HG03558 (cell line): ENCODE data around the gene MYH15.

ENCODE experiments used
- ATAC-seq: cut with Tn5 transposase; IDR thresholded peaks from one replicate; pipeline ENCODE4 v1.9.1; 2021; ENCODE audit warnings: moderate number of reproducible peaks; ENCODE audit not compliant: unreplicated experiment; ENCODE audit errors: extremely low read depth

Gene MYH15

DNA sequence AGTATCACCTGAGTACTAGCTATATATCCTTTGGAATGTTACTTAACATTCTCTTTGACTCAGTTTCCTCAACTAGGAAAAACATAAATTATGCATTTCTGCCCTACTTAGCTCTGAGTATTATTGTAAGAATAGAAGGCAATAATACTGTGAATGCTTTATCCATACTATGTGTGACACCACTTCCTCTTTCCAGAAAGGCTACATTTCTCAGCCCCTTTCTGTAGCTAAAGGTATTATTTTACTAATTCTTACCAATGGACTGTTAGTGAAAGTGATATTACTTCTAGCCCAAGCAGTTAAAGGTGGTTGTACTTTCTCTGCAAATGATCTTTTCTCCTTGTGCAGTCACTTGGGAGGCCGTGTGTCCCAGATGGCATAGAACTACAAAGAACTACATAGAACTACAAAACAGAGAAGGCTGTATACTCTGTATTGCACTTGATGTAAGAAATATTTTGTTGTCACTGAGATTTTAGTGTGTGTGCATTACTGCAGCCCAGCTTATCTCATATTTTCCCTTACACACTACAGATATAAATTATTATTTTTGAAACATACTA is 35.1 kb downstream of the MYH15 start:
- ATAC-seq = no peak

DNA sequence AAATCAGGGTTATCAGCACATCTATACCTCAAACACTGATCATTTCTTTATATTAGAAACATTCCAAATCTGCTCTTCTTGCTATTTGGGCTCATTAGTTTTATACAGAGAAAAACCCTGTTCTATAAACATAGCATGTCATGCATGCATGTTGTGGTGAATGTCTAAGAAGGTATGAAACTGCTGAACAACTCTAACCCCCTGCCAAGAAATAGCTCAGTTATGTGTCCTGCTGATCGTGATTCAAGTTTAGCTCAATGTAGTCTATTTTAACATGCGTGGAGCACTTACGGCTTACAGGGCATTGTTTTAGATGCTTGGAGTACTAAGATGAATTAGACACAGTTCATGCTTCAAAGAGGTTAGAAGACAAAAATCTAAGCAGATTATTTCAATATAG is 35.8 kb downstream of the MYH15 start:
- ATAC-seq = no peak

DNA sequence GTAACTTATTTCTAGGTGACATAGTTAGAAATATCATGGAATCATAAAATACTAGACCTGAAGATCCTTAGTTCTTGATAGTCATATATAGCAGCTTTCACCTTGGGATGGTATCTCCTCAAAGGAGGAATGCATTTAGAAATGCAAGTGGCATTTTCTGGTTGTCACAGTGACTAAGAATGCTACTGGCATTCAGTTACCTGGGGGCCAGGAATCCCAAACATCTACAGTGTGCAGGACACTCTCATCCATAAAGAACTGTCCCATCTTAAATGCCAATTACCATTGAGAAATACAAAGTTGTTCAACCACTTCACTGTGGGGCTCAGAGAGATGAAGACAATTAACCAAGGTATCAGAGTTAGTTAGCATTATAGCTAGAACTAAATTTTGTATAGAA is 36.7 kb downstream of the MYH15 start:
- no peak for ATAC-seq

DNA sequence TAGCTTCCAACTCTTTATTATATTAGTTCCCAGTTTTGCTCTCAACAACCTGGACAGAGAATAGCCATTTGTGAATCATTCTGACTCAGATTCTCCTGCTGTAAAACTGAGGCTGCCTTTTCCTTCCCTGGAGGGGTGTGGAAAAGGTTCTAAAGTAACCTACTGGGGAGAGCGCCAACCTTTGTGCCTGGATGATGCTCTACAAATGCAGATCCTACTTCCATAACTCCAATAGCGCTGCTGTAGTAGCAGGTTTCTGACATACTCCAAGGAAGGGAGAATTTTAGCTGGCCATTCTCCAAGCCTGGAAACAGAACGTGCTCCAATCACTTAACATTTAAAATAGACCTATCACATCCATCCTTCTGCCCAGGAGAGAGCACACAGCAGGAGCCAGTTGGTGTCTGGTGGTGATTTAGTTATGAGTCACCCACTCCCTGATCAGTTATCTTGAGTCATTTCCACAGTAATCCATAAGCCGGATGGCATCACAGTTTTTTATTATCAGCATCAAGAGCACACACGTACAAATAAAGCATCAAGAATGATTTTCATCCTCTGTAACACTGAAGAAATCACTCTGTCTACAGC is 38.3 kb downstream of the MYH15 start:
- no peak for ATAC-seq

DNA sequence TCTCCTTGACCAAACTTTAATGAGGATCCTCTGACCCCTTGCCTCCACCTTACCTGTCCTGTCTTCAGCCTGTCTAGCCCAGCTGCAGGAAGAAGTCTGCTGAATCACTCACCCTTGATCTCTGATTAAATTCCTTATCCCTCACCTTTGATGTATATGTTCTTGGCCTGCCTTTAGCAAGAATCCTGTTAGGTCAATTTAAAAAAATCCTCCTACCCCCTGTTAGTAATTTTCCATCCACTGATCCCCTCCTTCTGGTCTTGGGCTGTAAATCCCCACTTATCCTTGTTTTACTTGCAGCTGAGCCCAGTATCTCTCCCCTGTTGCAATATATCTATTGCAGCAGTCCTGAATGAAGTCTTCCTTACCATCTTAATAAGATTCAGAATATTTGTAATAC is 39.0 kb downstream of the MYH15 start:
- ATAC-seq = no peak

DNA sequence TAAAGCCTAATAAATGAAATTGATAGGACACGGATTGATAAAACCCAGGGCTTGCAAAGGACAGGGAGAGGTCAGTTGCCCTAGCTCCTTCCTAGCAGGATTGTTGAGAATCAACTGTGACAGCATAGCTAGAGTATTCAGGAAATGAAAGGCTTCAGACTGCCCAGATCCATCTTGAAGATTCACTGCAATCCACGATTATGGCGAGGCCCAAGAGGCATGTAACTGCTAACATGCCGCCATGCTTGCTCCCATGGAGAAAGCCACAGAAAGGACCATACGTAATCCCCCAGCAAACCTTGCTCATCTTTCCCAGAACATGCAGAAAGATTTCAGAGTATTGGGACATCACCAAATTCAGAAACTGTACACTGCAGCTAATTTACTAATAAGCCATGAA is 41.3 kb downstream of the MYH15 start:
- no peak for ATAC-seq

DNA sequence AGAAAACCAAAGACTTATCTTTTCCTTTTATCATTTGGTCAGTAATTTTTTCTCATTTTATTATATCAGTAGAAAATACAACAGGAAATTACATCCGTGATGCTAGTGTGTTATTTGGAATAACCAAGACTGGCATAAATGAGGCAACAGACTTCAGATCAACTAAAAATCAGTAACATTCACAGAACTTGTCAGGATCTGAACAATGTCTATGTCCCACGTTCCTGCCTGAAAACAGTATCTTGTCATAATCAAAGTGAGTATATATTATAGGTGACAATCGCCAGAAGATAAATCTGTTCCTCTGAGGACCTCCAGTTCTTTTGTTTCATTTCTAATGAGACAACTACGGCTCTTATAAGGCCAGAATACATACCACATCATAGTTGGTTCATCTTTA is 41.8 kb downstream of the MYH15 start:
- no peak for ATAC-seq

DNA sequence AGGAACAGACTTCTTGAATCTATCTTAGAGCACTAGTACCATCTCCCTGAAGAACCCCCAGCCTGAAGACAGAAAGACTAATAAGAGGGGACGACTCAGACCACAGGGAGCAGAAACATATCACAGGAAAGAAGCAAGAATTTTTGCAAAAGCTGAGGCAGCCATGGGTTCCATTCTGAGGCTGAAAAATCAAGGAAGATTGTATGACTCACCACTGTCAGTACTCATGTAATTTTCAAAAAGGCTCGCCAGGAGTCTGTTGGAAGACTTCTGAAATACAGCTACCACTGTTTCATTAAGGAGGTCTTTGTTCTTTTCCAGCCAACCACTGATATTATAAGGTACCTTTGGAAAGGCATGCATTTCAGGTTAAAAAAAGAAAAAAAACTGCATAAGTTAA is 47.5 kb downstream of the MYH15 start:
- ATAC-seq = no peak

DNA sequence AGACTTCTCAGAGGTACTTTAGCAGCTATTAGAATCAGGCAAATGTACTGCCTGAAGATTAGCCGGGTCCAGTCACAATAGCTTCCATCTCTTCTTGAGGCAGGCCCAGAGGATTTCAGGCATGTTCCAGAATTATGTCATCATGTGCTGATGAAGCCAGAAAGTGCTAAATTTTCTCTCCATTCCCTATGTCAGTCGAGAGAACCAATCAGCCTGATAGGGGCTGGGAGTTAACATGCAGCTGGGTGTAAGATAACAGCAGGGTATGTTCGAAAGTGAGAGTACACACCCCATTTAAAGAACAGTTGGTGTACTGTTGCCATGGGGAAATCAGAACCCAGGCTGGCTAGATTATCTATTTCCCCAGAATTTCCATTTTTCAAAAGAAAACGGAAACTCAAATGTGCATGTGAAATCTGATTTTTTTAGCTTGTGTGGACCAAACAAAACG is 48.7 kb downstream of the MYH15 start:
- no peak for ATAC-seq

DNA sequence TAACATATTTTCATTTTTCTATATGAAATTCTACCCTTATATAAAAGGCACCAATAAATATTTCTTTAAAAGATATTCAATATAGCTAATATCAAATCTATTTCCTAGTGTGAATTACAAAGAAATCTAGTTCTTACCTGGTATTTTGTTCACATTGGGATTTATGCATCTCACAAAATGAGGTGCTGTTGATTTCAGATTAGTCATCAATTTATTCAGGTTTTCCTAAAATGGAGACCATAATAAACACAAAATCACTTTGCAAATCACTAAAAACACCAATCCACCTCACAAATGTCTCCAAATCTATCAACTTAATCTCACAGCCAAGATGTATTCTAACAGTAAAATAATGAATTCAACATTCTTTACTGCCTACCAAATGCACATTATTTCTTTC is 51.2 kb downstream of the MYH15 start:
- ATAC-seq = no peak

DNA sequence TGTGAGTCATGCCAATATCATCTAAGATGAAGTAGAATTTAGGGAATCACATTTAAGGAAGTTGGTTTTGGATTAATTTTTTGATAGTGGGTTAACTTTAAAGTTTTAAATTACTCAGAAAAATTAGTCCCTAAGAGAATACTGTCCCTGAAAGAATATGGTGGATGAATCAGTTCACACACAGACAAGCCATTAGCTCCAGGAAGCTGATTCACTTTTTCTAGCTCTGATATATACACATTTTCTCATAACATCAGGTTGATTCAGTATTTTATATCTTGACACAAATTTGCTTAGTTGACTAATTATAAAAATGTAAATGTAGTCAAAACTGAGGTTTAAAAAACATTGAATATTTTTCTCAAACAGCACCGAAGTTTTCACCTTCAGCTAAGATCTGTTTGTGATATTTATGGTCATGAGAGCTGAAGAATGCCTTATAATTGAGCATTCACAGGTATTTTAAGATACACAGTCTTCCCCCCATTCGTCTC is 55.1 kb downstream of the MYH15 start:
- ATAC-seq = no peak

DNA sequence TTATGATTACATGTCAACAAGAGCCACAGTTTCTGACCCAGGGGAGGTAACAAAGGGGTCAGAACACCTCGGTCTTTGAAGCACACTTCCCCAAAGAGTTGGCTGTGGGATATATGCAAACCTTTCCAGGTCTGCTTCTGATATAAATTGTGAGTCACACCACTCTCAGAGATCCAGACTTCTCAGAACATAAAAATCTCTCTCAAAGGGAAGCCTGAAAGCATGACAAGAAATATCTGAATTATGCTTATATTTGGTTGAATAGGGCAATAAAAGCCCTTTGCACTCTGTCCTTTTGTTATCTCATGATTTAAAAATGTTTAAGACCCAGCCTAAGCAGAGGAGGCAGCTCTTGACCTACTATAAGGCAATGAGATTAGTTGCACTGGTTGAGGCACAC is 56.8 kb downstream of the MYH15 start:
- ATAC-seq = no peak

DNA sequence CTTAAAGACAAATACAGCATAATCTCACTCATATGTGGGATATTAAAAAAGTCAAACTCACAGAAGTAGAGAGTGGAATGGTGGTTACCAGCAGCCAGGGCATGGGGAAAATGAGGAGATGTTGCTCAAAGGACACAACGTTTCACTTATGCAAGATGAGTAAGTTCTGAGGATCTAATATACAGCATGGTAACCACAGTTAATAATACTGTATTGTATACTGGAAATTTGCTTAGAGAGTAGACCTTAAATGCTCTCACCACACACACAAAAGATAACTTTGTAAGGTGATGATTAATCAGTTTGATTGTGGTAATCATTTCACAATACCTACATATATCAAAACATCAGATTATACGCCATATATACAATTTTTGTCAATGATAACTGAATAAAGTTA is 60.0 kb downstream of the MYH15 start:
- no peak for ATAC-seq

DNA sequence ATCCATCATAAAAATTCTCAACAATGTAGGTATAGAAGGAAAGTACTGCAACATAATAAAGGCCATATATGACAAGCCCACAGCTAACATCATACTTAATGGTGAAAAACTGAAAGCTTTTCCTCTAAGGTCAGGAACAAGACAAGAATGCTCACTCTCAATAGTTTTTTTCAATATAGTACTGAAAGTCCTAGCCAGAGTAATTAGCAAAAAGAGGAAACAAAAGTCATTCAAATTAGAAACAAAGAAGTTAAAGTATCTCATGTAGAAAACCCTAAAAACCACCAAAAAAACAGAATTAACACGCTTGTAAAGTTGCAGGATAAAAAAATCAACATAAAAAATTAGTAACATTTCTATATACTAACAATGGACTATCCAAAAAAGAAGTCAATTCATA is 61.8 kb downstream of the MYH15 start:
- ATAC-seq = no peak

DNA sequence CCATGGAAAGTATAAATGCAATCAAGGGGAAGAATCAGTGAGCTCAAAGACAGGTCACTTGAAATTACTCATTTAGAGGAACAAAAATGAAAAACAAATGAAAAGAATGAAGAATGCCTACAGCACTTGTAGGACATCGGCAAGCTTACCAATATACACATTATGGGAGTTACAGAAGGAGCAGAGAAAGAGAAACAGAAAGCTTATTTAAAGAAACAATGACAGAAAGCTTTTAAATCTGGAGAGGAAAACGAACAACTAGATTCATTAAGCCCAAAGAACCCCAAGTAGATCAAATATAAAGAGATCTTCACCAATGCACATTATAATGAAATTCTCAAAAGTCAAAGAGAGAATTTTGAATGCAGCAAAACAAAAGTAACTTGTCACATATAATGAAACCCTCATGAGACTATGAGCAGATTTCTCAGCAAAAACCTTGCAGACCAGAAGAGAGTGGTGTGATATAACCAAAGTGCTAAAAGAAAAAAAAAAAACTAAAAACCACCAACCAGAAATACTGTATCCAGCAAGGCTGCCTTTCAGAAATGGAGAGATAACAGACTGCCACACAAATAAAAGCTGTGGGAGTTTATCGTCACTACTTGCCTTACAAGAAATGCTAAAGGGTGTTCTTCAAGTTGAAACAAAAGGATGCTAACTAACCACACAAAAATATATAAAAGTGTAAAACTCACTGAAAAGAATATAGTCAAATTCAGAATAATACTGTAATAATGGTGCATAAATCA is 63.1 kb downstream of the MYH15 start:
- no peak for ATAC-seq

DNA sequence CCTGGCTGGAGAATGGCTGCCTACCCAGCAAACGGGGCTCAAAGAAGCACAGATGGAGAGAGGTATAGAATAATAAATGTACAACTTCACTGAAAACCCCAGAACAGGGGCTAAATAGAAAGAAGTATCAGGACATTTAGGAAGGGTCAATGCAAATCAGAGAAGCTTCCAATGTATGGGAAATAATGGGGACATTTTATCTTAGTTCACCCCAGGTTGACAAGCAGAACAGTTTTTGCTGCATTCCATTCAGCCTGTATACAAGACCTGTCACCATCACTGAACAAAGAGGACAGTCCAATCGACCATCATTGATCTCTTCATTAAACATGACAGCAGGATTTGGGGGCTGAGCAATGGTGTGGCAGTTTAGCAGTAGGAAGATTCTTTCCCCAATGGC is 68.1 kb downstream of the MYH15 start:
- ATAC-seq = no peak

DNA sequence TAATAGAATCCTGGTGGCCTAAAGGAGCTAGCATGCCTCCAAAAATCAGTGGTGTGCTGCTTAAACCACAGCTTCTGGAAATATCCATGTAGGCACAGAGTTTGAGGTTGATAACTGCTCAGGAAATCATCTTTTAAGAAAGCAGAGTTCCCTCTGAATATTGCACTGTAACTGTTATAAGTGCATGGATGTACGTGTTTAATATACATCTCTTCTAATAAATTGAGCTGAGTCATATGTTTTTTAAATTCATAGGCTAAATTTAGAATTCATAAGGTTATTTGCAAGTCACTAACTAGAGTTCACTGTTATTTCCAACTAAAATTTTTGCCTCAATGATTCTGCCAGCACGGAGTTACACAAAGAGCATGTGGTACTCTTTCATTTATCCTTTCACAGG is 68.9 kb downstream of the MYH15 start:
- no peak for ATAC-seq

DNA sequence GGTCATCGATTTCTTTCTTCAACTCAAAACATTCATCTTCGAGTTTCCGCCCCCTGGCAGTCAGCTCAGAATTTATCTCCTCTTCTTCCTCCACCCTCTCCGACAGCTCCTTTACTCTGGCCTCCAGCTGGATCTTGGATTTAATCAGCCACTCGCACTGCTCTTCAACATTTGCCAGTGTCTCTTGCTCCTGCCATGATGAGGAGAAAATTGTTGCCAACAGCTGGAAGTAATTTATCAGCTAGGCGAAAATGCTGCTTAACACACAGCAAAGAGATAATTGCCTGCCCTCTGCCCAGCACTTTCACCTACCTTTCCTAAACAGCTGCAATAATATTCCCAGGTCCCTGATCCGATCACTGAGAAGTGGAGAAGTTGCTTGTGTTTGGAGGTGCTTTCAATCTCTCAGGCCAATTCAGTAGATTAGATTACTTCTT is 69.3 kb downstream of the MYH15 start:
- ATAC-seq = no peak

DNA sequence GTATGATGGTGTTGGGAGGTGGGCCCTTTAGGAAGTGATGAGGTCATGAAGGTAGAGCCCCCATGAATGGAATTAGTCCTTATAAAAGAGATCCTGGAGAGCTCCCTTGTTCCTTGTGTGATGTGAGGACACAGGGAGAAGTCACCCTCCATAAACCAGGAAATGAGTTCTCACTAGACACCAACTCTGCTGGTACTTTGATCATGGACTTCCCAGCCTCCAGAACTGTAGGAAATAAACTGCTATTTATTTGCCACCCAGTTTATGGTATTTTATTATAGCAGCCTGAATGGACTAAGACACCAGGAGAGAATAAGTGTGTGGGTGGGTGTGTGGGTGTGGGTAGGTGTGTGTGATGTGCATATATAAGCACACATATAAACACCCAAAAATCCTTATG is 71.9 kb downstream of the MYH15 start:
- no peak for ATAC-seq

DNA sequence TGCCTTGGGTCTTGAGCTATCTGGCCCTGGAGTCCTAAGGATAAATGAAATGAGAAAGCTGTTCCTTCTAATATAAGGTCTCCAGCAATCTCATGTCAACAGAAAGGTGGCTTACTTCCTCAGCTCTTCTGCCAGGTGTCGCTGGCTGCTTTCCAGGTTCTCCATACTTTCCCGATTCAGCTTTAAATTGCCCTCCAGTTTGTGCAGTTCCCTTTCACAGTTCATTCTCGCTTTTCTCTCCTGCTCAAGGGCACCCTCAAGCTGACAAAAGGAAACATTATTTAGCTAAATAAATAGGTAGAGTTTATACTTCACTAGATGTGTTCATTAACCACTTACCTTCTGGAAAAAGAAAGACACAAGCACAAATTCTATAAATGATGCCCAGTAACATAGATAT is 73.0 kb downstream of the MYH15 start:
- ATAC-seq = no peak

DNA sequence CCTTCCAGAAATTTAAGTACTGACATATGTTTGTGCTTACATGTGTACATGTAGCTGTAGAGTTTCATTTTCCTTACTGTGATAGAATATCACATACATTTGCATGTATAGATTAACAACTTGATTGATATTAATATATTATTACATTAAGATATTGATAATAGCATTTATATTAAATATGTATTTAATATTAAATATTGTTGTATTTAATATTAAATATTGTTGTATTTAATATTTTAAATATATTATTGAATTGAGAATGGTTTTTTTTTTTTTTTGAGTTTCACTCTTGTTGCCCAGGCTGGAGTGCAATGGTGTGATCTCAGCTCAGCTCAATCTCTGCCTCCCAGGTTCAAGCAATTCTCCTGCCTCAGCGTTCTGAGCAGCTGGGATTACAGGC is 76.5 kb downstream of the MYH15 start:
- ATAC-seq = no peak

DNA sequence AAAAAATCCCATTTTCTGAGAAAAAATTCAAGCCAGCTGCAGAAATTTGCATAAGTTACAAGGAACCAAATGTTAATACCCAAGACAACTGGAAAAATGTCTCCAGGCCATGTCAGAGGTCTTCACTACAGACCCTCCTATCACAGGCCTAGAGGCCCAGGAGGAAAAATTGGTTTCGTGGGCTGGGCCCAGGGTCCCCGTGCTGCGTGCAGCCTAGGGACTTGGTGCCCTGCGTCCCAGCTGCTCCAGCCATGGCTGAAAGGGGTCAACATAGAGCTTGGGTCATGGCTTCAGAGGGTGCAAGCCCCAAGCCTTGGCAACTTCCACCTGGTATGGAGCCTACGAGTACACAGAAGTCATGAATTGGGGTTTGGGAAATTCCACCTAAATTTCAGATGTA is 78.0 kb downstream of the MYH15 start:
- ATAC-seq = no peak
